ENCODE measurements around the gene SLC44A2.

SLC44A2 gene

GRCh38 chr19:10625003-10625761 is at the start of gene SLC44A2:
TSS of gene SLC44A2 (plus strand) at chr19:10625553. CDS start at chr19:10625634, 81 bp downstream.
- no peak for DNase-seq (ENCODE audit: low read depth)

GRCh38 chr19:10577951-10578350 is 47.4 kb upstream of the SLC44A2 start:
- no peak for DNase-seq (ENCODE audit: low read depth)

- peak; percentile 30 for DNase-seq (ENCODE audit: low read depth)
Measured at GRCh38 chr19:10580979-10581631, 44.2 kb upstream of the SLC44A2 start.

- DNase-seq (ENCODE audit: low read depth): no peak
Measured at GRCh38 chr19:10582091-10582490, 43.3 kb upstream of the SLC44A2 start.

- no peak for DNase-seq (ENCODE audit: low read depth)
Measured at GRCh38 chr19:10583036-10583776, 42.1 kb upstream of the SLC44A2 start.

- no peak for DNase-seq (ENCODE audit: low read depth)
Measured at GRCh38 chr19:10586396-10586795, 39.0 kb upstream of the SLC44A2 start.

GRCh38 chr19:10587022-10587838 is 38.1 kb upstream of the SLC44A2 start, which contains the start of gene AP1M2:
TSS of gene AP1M2 (minus strand) at chr19:10587312. CDS start at chr19:10587231, 81 bp downstream.
- no peak for DNase-seq (ENCODE audit: low read depth)

- no peak for DNase-seq (ENCODE audit: low read depth)
Measured at GRCh38 chr19:10587839-10588150, 37.6 kb upstream of the SLC44A2 start.

GRCh38 chr19:10593148-10593547 is 32.2 kb upstream of the SLC44A2 start:
- DNase-seq (ENCODE audit: low read depth): no peak

GRCh38 chr19:10593820-10594637 is 31.3 kb upstream of the SLC44A2 start:
- peak; percentile 47 for DNase-seq (ENCODE audit: low read depth)

GRCh38 chr19:10600149-10600548 is 25.2 kb upstream of the SLC44A2 start:
- no peak for DNase-seq (ENCODE audit: low read depth)

GRCh38 chr19:10601999-10602329 is 23.4 kb upstream of the SLC44A2 start:
- DNase-seq (ENCODE audit: low read depth): no peak

- no peak for DNase-seq (ENCODE audit: low read depth)
Measured at GRCh38 chr19:10602330-10603083, 22.8 kb upstream of the SLC44A2 start.

GRCh38 chr19:10603084-10603872 is 22.1 kb upstream of the SLC44A2 start:
- no peak for DNase-seq (ENCODE audit: low read depth)

GRCh38 chr19:10603873-10604459 is 21.4 kb upstream of the SLC44A2 start:
- no peak for DNase-seq (ENCODE audit: low read depth)

- DNase-seq (ENCODE audit: low read depth): no peak
Measured at GRCh38 chr19:10604460-10604980, 20.8 kb upstream of the SLC44A2 start.

GRCh38 chr19:10611907-10612306 is 13.4 kb upstream of the SLC44A2 start:
- DNase-seq (ENCODE audit: low read depth): no peak

GRCh38 chr19:10612499-10613119 is 12.7 kb upstream of the SLC44A2 start:
- no peak for DNase-seq (ENCODE audit: low read depth)

Measured in GM04503 (cell line).